ENCODE data around the gene DENND5A. TPM values are rescaled to one million over a fixed set of nuclear protein-coding genes. Genes with fewer than 3 reads are reported as not detected.

The DENND5A gene
- total RNA-seq, 2 experiments from 2014 or later: 78.5 to 81.1 TPM

- POLR2A ChIA-PET: no interaction called here
- H3K4me3 Mint-ChIP-seq: no peak overlapping the region
- CTCF ChIA-PET: interaction anchor here (0.8 to 6.3 kb wide), 5 partner anchors 46 to 656 kb away, joined by 3 to 36 read pairs (median 11); no protein-coding TSS in a partner anchor
- no peaks in the 10 kb centered on the region for H3K9me3 Mint-ChIP-seq (ENCODE audit: insufficient read depth)
- H3K36me3 Mint-ChIP-seq (ENCODE audit: low read depth): no peaks in the 10 kb centered on the region
- H3K27ac Mint-ChIP-seq: no peak overlapping the region
- peaks cover 4% of the 10 kb centered on the region for H3K4me1 Mint-ChIP-seq (ENCODE audit: low read depth)
- peaks cover 56% of the 10 kb centered on the region for H3K27me3 Mint-ChIP-seq (ENCODE audit: low read depth)
- ATAC-seq: no peak
- no peak for DNase-seq
These were observed 173.1 kb downstream of the DENND5A start for GRCh38 chr11:9092072-9092471.

GRCh38 chr11:9091044-9091922, 173.9 kb downstream of the DENND5A start, which contains the start of gene SCUBE2:
SCUBE2 (minus strand) TSS chr11:9091599; CDS start chr11:9091528, 71 bp downstream.
- peak within 1 kb of the TSS; percentile 42 for H3K4me3 Mint-ChIP-seq
- peaks cover 4% of the 10 kb centered on the region for H3K4me1 Mint-ChIP-seq (ENCODE audit: low read depth)
- no peaks in the 10 kb centered on the region for H3K9me3 Mint-ChIP-seq (ENCODE audit: insufficient read depth)
- peaks cover 56% of the 10 kb centered on the region for H3K27me3 Mint-ChIP-seq (ENCODE audit: low read depth)
- CTCF ChIA-PET: interaction anchor here (6.3 kb wide), 1 partner anchor 76 kb away, joined by 36 read pairs; no protein-coding TSS in a partner anchor
- peak; percentile 47 for ATAC-seq
- no peaks in the 10 kb centered on the region for H3K36me3 Mint-ChIP-seq (ENCODE audit: low read depth)
- no peak for DNase-seq
- POLR2A ChIA-PET: no interaction called here
- no peak within 1 kb of the TSS for H3K27ac Mint-ChIP-seq

DNA sequence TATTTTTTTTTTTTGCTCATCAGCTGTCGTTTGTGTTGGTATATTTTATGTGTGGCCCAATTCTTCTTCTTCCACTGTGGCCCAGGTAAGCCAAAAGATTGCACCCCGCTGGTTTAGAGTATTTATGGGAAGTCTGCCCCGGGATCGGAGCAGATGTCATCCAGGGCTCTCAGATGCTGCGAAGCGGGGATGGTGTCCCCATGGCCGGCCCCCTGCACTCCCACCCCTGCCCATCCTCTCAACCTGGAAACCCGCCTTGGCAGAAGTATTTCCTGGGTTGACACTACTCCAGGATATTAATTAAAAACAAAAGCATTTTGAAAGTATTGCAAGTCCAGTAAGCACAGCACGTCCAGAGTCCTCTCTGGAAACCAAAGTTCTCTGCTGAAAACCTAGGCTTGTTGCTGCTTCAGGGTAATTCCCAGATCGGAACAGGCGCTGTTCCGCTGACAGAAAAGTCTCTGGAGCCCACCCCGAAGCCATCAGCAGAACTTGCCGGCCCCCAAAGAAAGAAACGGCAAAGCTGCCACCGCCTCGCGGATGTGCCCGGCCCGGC, 174.6 kb downstream of the DENND5A start:
- ATAC-seq: no peak
- no peak overlapping the region for H3K4me3 Mint-ChIP-seq
- no peaks in the 10 kb centered on the region for H3K36me3 Mint-ChIP-seq (ENCODE audit: low read depth)
- no peaks in the 10 kb centered on the region for H3K9me3 Mint-ChIP-seq (ENCODE audit: insufficient read depth)
- POLR2A ChIA-PET: no interaction called here
- no peak for DNase-seq
- H3K27ac Mint-ChIP-seq: no peak overlapping the region
- CTCF ChIA-PET: interaction anchor here (2.7 kb wide), 1 partner anchor 47 kb away, joined by 11 read pairs; no protein-coding TSS in a partner anchor
- H3K27me3 Mint-ChIP-seq (ENCODE audit: low read depth): peaks cover 61% of the 10 kb centered on the region
- H3K4me1 Mint-ChIP-seq (ENCODE audit: low read depth): peaks cover 4% of the 10 kb centered on the region

DNA sequence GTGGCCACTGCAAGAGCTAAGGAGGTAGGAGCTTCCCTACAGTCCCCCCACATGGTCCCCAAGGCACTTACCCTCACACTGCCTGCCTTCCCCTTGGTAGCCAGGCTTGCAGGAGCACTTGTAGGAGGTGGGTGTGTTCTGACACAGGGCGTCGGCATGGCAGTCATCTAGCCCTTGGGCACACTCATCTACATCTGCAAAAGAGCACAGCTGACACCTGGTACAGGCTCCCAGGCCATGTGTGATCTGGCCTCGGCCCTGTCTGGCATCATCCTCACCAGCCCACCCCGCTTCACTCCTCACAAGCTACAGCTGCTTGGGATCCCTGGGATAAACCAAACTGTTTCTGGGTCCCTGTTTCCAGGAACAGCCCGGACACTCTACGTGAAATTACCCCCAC, 175.5 kb downstream of the DENND5A start:
- ATAC-seq: no peak
- Mint-ChIP-seq H3K27me3 (ENCODE audit: low read depth) (peaks cover 61% of the 10 kb centered on the region), H3K4me3 (no peak overlapping the region), H3K4me1 (ENCODE audit: low read depth) (peaks cover 4% of the 10 kb centered on the region), H3K36me3 (ENCODE audit: low read depth) (no peaks in the 10 kb centered on the region), H3K9me3 (ENCODE audit: insufficient read depth) (no peaks in the 10 kb centered on the region), H3K27ac (no peak overlapping the region)
- POLR2A ChIA-PET: no interaction called here
- CTCF ChIA-PET: interaction anchor here (1.1 to 2.7 kb wide), 2 partner anchors 48 to 73 kb away, joined by 4 to 11 read pairs; no protein-coding TSS in a partner anchor
- DNase-seq: no peak

- Mint-ChIP-seq H3K9me3 (ENCODE audit: insufficient read depth) (no peaks in the 10 kb centered on the region), H3K4me3 (no peak overlapping the region), H3K36me3 (ENCODE audit: low read depth) (no peaks in the 10 kb centered on the region), H3K27ac (no peak overlapping the region), H3K4me1 (ENCODE audit: low read depth) (peaks cover 4% of the 10 kb centered on the region), H3K27me3 (ENCODE audit: low read depth) (peaks cover 59% of the 10 kb centered on the region)
- POLR2A ChIA-PET: no interaction called here
- CTCF ChIA-PET: interaction anchor here (1.1 to 2.7 kb wide), 2 partner anchors 49 to 73 kb away, joined by 4 to 11 read pairs; no protein-coding TSS in a partner anchor
- DNase-seq: no peak
- ATAC-seq: no peak
These were observed 176.1 kb downstream of the DENND5A start for GRCh38 chr11:9089061-9089460.

Small RNAs within 50 kb of the gene (microRNA-seq; reads per million reads assigned to microRNA genes)
- gene MIR5691: not detected

Other genes starting within 250 kb of the DENND5A start
- gene SCUBE2, start 173.8 kb downstream of the DENND5A start, total RNA-seq: under 1 TPM in 1 of 2 experiments, not detected in 1; 0.65 TPM
- gene TMEM41B, start 49.2 kb upstream of the DENND5A start, total RNA-seq: 10 to 100 TPM; 32.7 to 32.8 TPM
- 100 to 1,000 TPM; 110 to 111 TPM for gene IPO7, start 119.3 kb upstream of the DENND5A start, total RNA-seq
- gene ZNF143, start 195.7 kb upstream of the DENND5A start, total RNA-seq: 10 to 100 TPM; 31.4 to 33.7 TPM